Measurements from ENCODE around the gene ATG4D.
"Not testable (repeated sequence)": the region's sequence is repeated elsewhere in the genome, so short reads cannot be mapped to it uniquely, and the experiment has no call there.

Gene ATG4D

DNA sequence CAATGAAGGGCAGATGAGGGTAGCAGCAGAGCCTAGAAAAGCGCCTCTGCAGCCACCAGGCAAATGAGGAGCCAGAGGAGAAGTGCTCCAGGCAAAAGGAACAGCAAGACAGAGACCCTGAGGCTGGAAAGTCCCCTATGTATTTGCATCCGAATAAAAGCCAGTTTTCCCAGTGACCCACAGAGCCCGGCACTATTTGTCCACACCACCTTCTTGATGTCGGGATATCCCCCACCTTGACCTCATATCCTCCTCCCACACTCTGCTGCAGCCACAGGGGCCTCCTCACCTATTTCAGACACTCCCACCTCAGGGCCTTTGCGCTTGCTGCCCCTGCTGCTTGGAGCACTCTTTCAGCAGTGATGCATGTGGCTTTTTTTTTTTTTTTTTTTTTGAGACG lies 6.6 kb downstream of the ATG4D start:
- in situ Hi-C loops (cut with MboI; ENCODE audit: low sequenced_read_pairs), result no loop called here

DNA sequence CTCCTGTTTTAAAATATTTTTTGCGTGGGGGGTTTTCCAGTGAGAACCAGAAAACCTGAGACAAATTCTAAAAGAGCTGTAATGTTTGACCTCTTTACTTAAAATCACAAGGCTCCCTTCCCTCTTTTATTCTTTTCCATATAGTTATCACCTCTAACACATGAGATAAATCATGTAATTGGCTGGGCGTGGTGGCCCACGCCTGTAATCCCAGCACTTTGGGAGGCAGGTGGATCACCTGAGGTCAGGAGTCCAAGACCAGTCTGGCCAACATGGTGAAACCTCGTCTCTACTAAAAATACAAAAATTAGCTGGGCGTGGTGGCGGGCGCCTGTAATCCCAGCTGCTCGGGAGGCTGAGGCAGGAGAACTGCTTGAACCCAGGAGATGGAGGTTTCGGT lies 7.3 kb downstream of the ATG4D start:
- in situ Hi-C loops (cut with MboI; ENCODE audit: low sequenced_read_pairs), result not testable (repeated sequence)

DNA sequence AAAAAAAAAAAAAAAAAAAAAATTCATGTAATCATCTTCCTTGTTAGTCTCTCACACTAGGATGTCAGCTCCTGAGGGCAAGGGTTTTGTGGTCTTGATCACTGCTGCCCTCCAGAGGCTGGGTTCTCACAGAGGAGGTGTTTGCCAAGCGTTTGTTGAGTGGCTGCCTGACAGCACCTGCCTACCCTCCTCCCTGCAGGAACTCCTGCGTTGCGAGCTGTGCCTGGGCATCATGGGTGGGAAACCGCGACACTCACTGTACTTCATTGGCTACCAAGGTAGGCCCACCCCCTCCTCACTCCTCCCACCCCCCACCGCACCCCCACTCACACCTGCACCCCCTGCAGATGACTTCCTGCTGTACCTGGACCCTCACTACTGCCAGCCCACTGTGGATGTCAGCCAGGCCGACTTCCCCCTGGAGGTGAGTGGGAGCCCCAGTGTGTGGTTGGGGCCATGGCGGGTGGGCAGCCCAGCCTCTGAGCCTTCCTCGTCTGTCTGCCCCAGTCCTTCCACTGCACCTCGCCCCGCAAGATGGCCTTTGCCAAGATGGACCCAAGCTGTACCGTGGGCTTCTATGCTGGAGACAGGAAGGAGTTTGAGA lies 8.1 kb downstream of the ATG4D start:
- in situ Hi-C loops (cut with MboI; ENCODE audit: low sequenced_read_pairs), result no loop called here

DNA sequence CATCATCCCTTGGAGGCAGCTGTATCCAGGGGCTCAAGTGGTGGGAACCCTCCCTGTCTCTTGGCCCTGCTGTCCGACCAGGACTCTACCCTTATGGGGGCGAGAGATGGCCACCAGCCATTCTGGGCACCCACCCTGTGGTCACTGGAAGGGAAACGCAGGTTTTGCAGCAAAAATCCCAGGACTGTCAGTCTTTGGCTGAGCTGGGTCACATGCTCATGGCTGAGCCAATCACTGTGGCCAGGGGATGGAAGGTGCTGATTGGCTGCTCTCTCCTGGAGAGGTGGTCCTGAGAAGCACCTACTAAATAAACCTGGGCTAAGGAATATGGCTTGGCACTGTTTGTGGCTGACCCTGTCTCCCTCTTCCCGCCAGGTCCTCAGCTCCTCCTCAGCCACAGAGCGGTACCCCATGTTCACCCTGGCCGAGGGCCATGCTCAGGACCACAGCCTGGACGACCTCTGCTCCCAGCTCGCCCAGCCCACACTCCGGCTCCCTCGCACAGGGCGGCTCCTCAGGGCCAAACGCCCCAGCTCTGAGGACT lies 8.9 kb downstream of the ATG4D start:
- in situ Hi-C loops (cut with MboI; ENCODE audit: low sequenced_read_pairs), result no loop called here

DNA sequence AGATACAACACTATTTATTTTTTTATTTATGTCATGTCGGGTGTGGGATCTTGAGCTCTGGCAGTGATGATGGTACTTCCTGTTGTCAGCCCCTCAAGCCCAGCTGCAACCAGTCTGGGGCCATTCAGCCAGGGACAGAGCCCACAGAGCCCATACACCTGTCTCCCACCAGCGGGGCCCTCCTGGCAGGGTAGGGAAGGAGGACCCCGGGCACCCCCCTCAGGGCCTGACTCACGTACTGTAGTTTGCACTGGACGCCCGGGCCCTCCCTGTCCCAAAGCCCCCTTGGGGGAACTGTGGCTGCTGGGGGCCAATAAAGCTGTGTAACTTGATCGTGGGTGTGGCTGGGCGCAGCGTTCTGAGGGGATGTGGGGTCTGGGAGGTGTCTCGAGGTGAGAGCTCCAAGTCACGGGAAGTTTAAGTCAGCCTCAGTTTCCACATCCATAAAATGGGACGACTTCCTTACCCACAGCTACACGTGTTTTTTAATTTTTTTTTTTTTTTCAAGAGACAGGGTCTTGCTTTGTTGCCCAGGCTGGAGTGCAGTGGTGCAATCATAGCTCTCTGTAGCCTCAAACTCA lies 9.5 kb downstream of the ATG4D start:
- in situ Hi-C loops (cut with MboI; ENCODE audit: low sequenced_read_pairs), result no loop called here

DNA sequence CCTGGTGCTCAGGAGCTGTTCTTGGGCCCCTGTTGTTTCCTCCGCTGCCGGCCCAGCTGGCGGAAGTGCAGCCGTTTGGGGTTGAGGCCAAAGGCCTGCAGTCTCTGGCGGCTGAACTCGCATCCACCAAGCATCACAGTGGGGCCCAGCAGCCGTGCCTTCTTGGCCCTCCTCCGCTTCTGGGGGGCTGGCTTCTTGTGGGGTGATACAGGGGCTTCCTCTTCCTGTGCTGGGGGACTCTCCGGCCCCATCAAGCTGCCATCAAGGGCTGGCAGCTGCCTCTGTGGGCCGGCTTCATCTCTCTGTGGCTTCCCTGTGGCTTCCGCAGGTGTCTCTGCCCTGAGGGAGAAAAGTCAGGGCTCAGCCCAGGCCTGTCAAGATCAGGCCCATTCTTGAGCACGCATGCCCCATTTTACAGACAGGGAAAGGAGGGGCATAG lies 10.3 kb downstream of the ATG4D start:
- in situ Hi-C loops (cut with MboI; ENCODE audit: low sequenced_read_pairs), result no loop called here

DNA sequence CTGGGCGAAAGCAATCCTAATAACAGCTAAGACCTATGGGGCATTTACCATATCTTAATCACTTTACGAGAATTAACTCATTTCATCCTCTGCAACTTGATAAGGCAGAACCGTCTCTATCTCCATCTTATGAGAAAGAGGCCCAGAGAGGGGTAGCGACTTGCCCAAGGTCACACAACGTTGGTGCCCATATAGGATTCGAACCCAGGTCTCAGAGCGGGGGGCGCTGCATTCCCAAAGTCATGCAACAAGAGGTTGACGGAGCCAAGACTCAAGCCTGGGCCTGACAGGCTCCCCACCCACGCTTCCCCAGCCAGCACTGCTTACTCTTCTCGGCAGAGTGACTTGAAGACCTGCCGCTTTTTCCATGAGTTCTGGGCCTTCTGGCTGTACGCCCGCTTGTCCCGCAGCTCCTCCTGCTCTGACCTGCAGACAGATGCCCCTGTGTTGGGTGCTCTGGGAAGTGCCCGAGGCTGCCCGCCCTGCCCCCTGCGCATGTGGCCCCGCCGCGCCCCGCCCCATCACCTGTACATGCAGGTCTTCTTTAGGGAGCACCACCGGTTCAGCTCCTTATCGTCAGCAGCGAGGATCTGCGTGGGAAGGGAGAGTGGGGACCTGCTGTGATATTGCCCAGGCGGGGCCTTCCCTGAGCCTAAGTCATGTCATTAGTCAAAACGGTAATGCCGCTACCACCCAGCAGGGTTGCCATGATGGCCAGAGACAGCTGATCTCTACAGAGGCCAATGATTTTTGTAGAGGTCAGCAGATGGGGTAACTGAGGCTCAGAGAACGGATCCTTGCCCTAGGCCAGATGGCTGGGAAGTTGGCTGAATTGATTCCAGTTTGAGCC lies 11.3 kb downstream of the ATG4D start:
- in situ Hi-C loops (cut with MboI; ENCODE audit: low sequenced_read_pairs), result no loop called here

DNA sequence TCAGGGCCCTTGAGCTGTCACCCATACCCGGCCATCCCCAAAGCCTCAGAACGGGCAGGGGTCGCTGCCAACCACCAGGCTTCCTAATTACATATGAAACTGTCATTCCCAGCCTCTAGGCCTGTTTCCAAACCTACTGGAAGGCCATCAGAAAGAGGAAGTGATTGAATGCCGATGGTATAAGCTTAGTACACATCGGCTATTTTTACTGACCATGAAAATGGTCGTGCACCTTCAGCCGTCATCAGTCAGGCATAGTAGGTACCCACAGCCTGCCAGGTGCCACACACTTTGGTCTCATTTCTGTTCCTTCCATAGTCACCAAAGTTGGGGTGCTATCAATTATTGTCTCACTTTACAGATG lies 11.9 kb downstream of the ATG4D start:
- in situ Hi-C loops (cut with MboI; ENCODE audit: low sequenced_read_pairs), result no loop called here

DNA sequence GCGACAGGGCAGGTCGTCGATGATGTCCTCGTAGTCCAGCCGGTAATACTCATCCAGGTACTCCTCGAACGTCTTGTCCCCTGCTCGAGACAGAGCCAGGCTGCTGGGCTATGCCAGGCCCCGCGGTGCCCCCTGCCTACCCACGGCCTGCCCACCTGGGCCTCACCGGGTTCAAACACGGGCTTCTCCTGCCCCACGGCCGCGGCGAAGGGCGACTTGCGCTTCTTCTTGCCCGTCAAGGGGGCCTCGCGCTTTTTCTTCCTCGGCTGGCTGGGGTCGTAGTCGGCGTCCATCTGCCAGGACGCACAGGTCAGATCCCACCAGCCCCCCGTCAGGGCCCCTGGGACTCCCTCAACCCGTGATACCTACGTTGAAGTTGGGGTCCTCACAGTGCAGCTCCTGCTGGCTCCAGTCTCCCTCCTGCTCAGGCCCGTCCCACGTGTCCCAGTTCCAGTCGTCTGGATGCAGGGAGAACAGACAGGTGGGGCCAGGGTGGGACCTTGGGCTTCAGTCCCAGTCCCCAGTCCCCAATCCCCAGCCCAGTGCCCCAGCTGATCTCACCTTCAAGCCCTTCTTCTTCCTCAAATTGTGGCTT lies 14.0 kb downstream of the ATG4D start:
- in situ Hi-C loops (cut with MboI; ENCODE audit: low sequenced_read_pairs), result no loop called here

DNA sequence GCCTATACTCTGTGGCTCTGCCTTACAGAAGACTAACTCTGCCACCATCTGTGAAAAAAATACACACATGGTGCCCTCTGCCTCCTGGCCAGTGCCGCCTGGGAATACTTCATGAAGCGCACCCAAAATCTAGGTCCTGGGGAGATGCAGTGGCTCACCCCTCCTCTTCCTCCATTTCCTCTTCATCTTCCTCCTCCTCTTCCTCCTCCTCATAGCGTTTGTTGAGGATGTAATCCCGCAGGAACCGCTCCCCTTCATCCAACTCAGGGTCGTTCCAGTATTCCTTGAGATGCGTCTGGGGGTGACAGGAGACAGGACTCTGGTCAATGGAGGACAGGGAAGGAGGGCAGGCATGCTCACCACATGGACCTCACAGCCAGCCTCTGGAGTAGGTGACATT lies 16.4 kb downstream of the ATG4D start:
- in situ Hi-C loops (cut with MboI; ENCODE audit: low sequenced_read_pairs), result no loop called here

DNA sequence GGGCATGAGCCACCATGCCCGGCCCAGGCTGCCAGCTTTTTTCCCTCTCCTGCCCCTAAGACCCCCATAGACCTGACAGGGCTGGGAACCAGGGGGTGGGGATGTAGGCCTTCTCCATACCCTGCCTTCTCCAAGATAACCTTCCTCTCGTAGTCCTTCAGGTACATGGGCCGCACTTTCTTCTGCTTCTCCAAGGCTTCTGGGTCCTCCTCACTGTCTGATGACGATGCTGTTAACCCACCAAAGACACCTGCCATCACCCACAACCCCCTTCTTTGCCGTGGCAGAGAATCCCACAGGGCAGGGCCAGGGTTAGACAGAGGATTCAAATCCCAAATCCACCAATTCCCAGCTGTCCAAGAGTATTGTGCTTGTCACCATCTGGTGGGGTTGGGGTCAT lies 18.9 kb downstream of the ATG4D start:
- in situ Hi-C loops (cut with MboI; ENCODE audit: low sequenced_read_pairs), result no loop called here

DNA sequence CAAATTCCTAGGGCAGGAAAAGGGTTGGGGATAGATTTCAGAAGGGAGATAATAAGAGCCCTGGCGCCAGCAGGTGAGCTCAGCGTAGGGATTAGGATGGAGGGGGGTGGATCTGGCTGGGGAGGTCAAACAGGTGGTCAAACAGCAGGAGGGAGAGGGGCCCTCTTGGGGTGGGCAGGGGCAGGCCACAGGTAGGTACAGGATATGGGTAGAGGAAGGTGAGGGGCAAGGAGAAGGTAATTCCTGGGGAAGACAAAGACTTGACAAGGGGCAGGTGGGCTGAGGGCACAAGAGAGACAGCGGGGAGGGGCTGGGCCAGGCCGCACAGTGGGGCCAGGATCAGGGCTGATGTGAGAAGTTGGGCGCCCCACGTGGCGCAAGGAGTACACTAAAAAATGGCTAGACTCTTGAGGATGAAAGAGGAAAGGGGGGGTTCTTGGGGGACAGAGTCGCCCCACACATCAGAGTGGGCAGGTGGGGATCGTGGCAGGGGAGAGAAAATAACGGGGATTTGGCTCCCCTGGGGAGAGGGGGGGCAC lies 21.4 kb downstream of the ATG4D start:
- in situ Hi-C loops (cut with MboI; ENCODE audit: low sequenced_read_pairs), result no loop called here

DNA sequence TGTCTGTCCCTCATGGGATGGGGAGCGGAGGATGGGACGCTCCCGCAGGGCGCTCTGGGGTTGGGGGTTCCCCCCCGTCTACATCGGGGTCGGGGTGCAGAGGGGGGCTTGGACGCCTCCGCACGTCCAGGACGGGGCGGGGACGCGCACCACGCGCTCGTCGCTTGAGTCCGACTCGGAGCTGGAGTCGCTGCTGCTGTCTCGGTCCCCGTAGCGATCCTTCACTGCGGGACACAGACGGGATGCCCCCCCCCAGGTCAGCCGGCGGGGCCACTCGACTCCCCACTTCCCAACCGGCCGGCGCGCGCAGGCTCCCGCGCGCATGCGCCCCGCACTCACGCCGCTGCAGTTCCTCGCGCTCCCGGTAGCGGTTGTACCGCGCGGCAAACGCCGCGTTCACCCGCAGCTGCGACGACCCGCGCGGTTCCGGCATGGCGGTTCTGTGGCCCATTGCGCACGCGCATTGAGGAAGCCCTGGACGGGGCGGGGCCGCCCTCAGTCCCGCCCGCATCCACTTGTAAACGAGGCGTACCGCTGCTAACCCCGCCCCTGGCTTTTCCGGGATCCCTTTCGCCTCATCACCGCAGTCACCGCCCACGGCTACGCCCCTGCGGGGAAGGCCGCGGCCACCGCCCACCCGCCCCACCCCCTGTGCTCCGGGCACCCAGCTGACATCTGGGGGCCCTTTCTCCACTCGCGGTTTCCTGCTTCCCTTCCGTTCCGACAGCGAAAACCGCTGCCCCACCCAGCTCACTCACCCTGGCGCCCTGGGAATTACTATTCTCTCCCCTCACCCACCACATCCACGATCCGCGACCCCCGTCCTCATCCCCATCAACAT lies 22.1 kb downstream of the ATG4D start, which contains the start of gene KRI1:
KRI1 (minus strand) TSS at position 444 of the 841 bp plus-strand sequence; CDS start at position 433, 11 bp downstream.
- in situ Hi-C loops (cut with MboI; ENCODE audit: low sequenced_read_pairs), result no loop called here

DNA sequence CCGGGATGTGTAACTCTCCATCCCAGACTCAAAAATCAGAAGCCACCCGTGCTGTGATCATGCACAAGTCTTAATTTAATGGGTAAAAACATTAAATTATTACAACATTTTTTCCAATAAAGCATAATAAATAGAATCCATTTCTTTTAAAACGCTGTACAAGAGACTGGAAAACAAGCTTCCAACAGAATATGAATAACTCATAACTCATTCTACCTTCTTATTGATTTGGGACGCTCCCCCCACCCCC lies 22.6 kb downstream of the ATG4D start:
- in situ Hi-C loops (cut with MboI; ENCODE audit: low sequenced_read_pairs), result no loop called here

DNA sequence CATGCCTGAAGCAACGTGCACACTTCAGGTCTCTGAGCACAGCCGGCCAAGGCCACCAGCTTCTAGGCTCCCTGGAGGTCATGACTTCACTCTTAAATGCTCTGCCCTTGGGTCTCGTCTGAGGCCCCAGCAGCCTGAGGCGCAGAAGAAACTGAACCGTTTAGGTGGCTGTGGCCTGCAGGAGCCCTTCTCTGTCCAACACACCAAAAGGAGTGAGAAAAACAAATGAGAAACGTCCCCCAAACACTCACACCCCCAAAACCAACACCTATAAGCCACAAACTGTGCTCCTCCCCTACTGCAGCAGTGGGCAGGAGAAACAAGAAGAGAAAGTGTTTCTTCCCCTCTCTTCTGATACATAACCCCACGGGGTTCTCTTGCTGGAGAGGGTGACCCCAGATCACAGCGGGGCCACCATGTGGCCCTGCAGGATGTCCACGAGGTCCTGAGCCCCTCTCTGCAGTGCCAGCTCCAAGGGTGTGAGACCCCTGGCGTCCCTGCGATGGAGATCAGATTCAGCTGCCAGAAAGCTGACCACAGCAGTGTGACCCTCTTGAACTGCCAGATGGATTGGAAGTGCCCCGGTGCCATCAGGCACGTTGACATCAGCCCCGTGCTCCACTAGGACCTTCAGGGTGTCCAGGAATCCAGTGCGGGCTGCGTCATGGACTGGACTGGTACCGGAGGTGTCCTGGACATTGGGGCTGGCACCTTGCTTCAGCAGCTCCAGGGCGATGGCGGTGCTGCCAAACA lies 23.1 kb downstream of the ATG4D start:
- in situ Hi-C loops (cut with MboI; ENCODE audit: low sequenced_read_pairs), result no loop called here

DNA sequence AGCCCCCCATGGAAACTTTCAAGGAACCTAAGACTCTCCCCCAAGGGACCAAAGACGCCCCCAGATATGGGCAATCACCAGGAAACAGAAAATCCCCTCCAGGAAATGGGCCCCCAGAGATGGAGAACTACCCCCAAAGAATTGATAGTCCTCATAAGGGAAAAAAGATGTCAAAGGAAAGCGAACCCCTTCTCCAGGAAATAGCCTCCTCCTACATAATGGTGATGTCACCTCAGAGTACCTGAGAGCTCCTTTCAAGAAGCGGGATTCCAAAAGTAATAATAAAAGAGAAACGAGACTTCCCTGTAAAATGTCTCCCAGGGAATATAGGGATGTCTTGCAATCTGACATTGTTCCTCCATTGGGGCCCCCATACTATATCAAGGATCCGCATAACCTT lies 24.0 kb downstream of the ATG4D start:
- in situ Hi-C loops (cut with MboI; ENCODE audit: low sequenced_read_pairs), result no loop called here

DNA sequence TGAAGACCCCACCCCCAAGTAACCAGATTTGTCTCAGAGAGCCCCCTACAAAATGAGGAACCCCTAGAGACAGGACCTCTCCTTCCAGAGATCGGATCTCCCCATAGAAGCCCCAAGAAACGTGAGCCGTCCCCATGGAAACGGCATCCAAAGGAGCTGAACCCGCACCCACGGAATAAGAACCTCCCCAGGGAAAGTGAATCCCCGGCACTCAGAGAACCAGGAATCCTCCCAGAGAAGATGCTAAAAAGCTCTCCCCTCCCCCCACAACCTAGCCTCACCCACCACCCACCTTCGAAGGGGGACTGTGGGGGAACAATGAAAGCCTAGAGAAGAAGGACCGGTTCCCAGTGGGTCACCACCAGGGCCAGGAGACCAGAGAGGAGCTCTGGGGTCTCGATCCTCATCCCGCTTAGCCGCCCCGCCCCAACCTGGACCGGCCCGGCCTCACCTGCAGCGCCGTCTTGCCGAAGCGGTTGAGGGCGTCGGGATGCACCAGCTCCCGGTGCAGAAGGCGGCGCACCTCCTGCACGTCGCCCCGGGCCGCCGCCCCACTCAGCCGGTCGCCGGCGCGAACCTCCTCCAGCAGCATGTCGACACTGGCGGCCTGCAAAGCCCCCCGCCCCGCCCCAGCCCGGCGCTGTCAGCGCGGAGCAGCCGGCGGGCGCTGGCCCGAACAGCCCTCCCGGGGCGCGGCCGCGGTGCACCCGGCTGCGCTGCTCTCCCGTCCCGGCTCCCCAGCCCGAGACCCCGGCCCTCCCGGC lies 24.5 kb downstream of the ATG4D start:
- in situ Hi-C loops (cut with MboI; ENCODE audit: low sequenced_read_pairs), result no loop called here

DNA sequence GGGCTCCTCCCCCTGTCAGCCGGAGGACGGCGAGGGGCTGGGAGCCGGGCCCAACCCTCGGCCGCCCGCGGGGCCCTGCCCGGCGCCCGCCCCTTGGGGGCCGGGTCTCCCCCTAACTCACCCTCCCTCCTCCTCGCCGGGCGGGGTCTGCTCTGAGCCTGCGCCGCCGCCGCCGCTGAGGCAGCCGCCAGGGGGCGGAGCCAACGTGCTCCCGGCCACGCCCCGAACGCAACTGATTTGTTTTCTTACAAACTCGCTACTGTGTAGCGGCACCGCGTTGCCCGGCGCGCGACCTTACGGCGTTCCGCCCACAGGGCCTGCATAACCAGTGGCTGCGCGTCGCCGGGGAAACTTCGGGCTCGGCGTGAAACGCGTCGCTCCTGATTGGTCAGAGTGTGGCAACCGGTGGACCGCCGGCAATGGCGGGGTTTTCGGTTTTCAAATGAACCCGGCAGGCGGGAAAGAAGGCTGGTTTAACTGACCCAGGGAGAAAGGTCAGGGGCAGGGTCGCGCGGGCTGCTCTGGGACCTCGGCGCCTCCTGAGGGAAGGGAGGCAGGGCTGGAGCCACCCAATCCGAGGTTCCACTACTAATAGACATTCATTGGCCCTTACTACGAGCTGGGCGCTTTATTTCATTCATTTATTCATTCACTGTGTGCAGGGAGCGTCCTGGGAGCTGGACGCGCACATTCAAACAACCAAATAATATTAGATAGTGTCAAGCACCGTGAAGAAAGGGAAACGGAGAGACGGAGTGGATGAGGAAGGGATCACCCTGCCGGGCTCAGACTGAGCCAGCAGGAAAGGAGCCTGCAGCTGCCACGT lies 25.3 kb downstream of the ATG4D start, which contains the start of gene CDKN2D:
CDKN2D (minus strand) TSS at position 154 of the 826 bp plus-strand sequence. CDS start 326 bp downstream, outside the sequence.
- in situ Hi-C loops (cut with MboI; ENCODE audit: low sequenced_read_pairs), result no loop called here

All from HL-60/S4 treated with phorbol 12-myristate 13-acetate at 8.2 ng/mL for 4 days and 3 days (cell line).